HepG2 (cell line): Measurements from ENCODE around the gene JAK2. TPM values are rescaled to one million over a fixed set of nuclear protein-coding genes. Genes with fewer than 3 reads are reported as not detected.

Experiments
- ATAC-seq: fragments of 200-7000 bp; cut with Tn5 transposase; 3 replicates; pipeline ENCODE4 v1.9.1; 2020; ENCODE audit warnings: mild to moderate bottlenecking, moderate library complexity
- BruUV-seq: library from RNA; stranded (reverse); fragments of 400-500 nt; replicated peaks from 2 replicates; lab custom pipeline; 2021; lab: Mats Ljungman, UMichigan
- CTCF ChIA-PET: fragments of 300-600 bp; formaldehyde crosslinking; extraction: SDS; loops from one replicate; lab custom pipeline; 2021; ENCODE audit warnings: low total read pairs, inconsistent platforms, low intra/inter-chr PET ratio; lab: Yijun Ruan, JAX
- POLR2A ChIA-PET: fragments of 350-600 bp; sonication (Branson Sonifier 250); formaldehyde crosslinking; loops from one replicate; lab custom pipeline; 2020; ENCODE audit warnings: antibody characterized with exemption, inconsistent platforms; lab: Yijun Ruan, JAX
- DNase-seq: peaks from one replicate; pipeline ENCODE4 v3.0.0-alpha.2; 2015; ENCODE audit warnings: low spot score
- FAIRE-seq: peaks from 3 replicates; lab custom pipeline; 2011; peaks lifted over from hg19 to GRCh38; lab: Jason Lieb, UNC
- H2AFZ ChIP-seq: one replicate; pipeline ENCODE4 v1.6.1; 2011; ENCODE audit warnings: low read length, inconsistent platforms
- H3K27ac ChIP-seq: fragments of 300-600 bp; 3 replicates; pipeline ENCODE4 v1.8.0; 2011; ENCODE audit warnings: mixed run types, mild to moderate bottlenecking, mixed read lengths, low read length, inconsistent platforms; ENCODE audit not compliant: insufficient read depth; ENCODE audit errors: extremely low read length
- H3K27me3 ChIP-seq, 2 experiments: fragments of 200-600 bp in 1 of 2; 2 replicates in 1 of 2; 3 replicates in 1 of 2; pipeline versions ENCODE4 v1.6.0 to v1.8.0; 2011; ENCODE audit warnings: low read length in 2 of 2, mild to moderate bottlenecking in 2 of 2, moderate library complexity in 2 of 2, inconsistent platforms in 1 of 2; ENCODE audit not compliant: insufficient read depth in 2 of 2, control insufficient read depth in 1 of 2
- H3K36me3 ChIP-seq, 2 experiments: fragments of 200-600 bp in 1 of 2; replicated peaks in 1 of 2; 2 replicates in 1 of 2; 3 replicates in 1 of 2; pipeline versions ENCODE4 v1.5.1 to v1.8.0; 2011; ENCODE audit warnings: low read length in 2 of 2, inconsistent platforms in 1 of 2; ENCODE audit not compliant: insufficient read depth in 2 of 2, control insufficient read depth in 1 of 2
- H3K4me1 ChIP-seq: 2 replicates; pipeline ENCODE4 v1.5.1; 2012; ENCODE audit warnings: low read length, inconsistent platforms; ENCODE audit not compliant: insufficient read depth
- H3K4me2 ChIP-seq: 2 replicates; pipeline ENCODE4 v1.6.0; 2011; ENCODE audit warnings: low read depth, low read length, inconsistent platforms
- H3K4me3 ChIP-seq, 3 experiments: fragments of 200-600 bp in 1 of 3; sonication (generic), shearing (Covaris generic) in 1 of 3; replicated peaks in 1 of 3; 2 replicates each; pipeline ENCODE4 v1.5.1; 2011 to 2016; ENCODE audit warnings: low read length in 3 of 3, inconsistent platforms in 2 of 3, low read depth in 2 of 3, mild to moderate bottlenecking in 2 of 3, control low read depth in 1 of 3, mixed read lengths in 1 of 3; ENCODE audit not compliant: insufficient read depth in 1 of 3
- H3K79me2 ChIP-seq: one replicate; pipeline ENCODE4 v1.6.1; 2011; ENCODE audit warnings: low read length, inconsistent platforms; ENCODE audit not compliant: insufficient read depth
- H3K9ac ChIP-seq: 2 replicates; pipeline ENCODE4 v1.6.0; 2011; ENCODE audit warnings: mild to moderate bottlenecking, low read depth, low read length, inconsistent platforms; ENCODE audit not compliant: insufficient read depth
- H3K9me3 ChIP-seq: 2 replicates; pipeline ENCODE4 v1.5.1; 2012; ENCODE audit warnings: mild to moderate bottlenecking, low read length
- H4K20me1 ChIP-seq: 2 replicates; pipeline ENCODE4 v1.6.0; 2011; ENCODE audit warnings: inconsistent platforms, mild to moderate bottlenecking, low read length, moderate library complexity; ENCODE audit not compliant: insufficient read depth
- ASH2L ChIP-seq: fragments of 300-600, 200-600 bp; sonication (generic); IDR thresholded peaks from 2 replicates; pipeline ENCODE4 v1.7.0; 2017; ENCODE audit warnings: low read depth, mild to moderate bottlenecking, moderate library complexity, mixed read lengths, low read length; ENCODE audit not compliant: insufficient read length
- EED ChIP-seq: sonication (generic); formaldehyde crosslinking; IDR thresholded peaks from 2 replicates; pipeline ENCODE4 v1.5.0; 2020; ENCODE audit warnings: mild to moderate bottlenecking, missing genetic modification reagents
- ETS1 ChIP-seq: sonication (generic); formaldehyde crosslinking; IDR thresholded peaks from 2 replicates; pipeline ENCODE4 v1.4.0; 2020; ENCODE audit warnings: missing genetic modification reagents
- FOXA3 ChIP-seq: IDR thresholded peaks from 2 replicates; pipeline ENCODE4 v1.6.1; 2016; ENCODE audit warnings: missing genetic modification reagents, missing compliant biosample characterization
- HNRNPK ChIP-seq: fragments of 200-400 bp; formaldehyde crosslinking; IDR thresholded peaks from 2 replicates; pipeline ENCODE4 v1.6.1; 2018; ENCODE audit warnings: low read length, low read depth, moderate library complexity, mild to moderate bottlenecking; ENCODE audit not compliant: poor library complexity, severe bottlenecking
- HOXA5 ChIP-seq: sonication (generic); formaldehyde crosslinking; IDR thresholded peaks from 2 replicates; pipeline ENCODE4 v1.4.0; 2020; ENCODE audit warnings: missing genetic modification reagents
- MAZ ChIP-seq, 2 experiments: sonication (generic) in 1 of 2; formaldehyde crosslinking in 1 of 2; IDR thresholded peaks; 2 replicates each; pipeline versions ENCODE4 v1.5.0 to v1.6.1; 2012 to 2020; ENCODE audit warnings: low read depth in 2 of 2, mild to moderate bottlenecking in 2 of 2, borderline replicate concordance in 1 of 2, improper control_type of control experiment in 1 of 2, low read length in 1 of 2, missing genetic modification reagents in 1 of 2, moderate library complexity in 1 of 2
- NFATC3 ChIP-seq: sonication (generic); formaldehyde crosslinking; IDR thresholded peaks from 2 replicates; pipeline ENCODE4 v1.5.1; 2020; ENCODE audit warnings: mild to moderate bottlenecking, missing genetic modification reagents
- TARDBP ChIP-seq: sonication (generic); formaldehyde crosslinking; IDR thresholded peaks from 2 replicates; pipeline ENCODE4 v1.8.0; 2022; ENCODE audit warnings: mild to moderate bottlenecking, missing genetic modification reagents
- TBX2 ChIP-seq: sonication (generic); formaldehyde crosslinking; IDR thresholded peaks from 2 replicates; pipeline ENCODE4 v1.5.0; 2020; ENCODE audit warnings: missing genetic modification reagents, mild to moderate bottlenecking, borderline replicate concordance
- TSC22D2 ChIP-seq: sonication (generic); formaldehyde crosslinking; IDR thresholded peaks from 2 replicates; pipeline ENCODE4 v1.5.1; 2020; ENCODE audit warnings: missing genetic modification reagents, mild to moderate bottlenecking, borderline replicate concordance
- ZBTB42 ChIP-seq: sonication (generic); formaldehyde crosslinking; IDR thresholded peaks from 2 replicates; pipeline ENCODE4 v1.5.0; 2020; ENCODE audit warnings: mild to moderate bottlenecking, missing genetic modification reagents
- ZNF20 ChIP-seq: sonication (generic); formaldehyde crosslinking; IDR thresholded peaks from 2 replicates; pipeline ENCODE4 v1.4.0; 2020; ENCODE audit warnings: mild to moderate bottlenecking, moderate library complexity, missing genetic modification reagents
- ZNF333 ChIP-seq: sonication (generic); formaldehyde crosslinking; IDR thresholded peaks from 2 replicates; pipeline ENCODE4 v1.4.0; 2020; ENCODE audit warnings: mild to moderate bottlenecking, missing genetic modification reagents, borderline replicate concordance
- ZNF350 ChIP-seq: sonication (generic); formaldehyde crosslinking; IDR thresholded peaks from 2 replicates; pipeline ENCODE4 v1.4.0; 2020; ENCODE audit warnings: mild to moderate bottlenecking, low read depth, missing genetic modification reagents, borderline replicate concordance
- ZNF549 ChIP-seq: sonication (generic); formaldehyde crosslinking; IDR thresholded peaks from 2 replicates; pipeline ENCODE4 v1.5.0; 2020; ENCODE audit warnings: missing genetic modification reagents
- ZNF749 ChIP-seq: sonication (generic); formaldehyde crosslinking; IDR thresholded peaks from 2 replicates; pipeline ENCODE4 v1.8.0; 2022; ENCODE audit warnings: mild to moderate bottlenecking, missing genetic modification reagents, moderate library complexity, borderline replicate concordance
- WGBS: methylation state at CpG from one replicate; pipeline ENCODE4 v1.1.6; 2017; ENCODE audit warnings: low lambda C conversion rate; 5-methylcytosine and 5-hydroxymethylcytosine counted together
- in situ Hi-C: cut with HindIII; loops from 2 replicates; pipeline ENCODE4 v1.10.0; 2017; ENCODE audit warnings: low pct_unique_long_range_greater_than_20kb; ENCODE audit not compliant: extremely low pct_ligation_motif_present
- intact Hi-C: fragments of 100-400 bp; cut with micrococcal nuclease; formaldehyde crosslinking; loops from one replicate; pipeline ENCODE4 v1.10.0; 2022; ENCODE audit not compliant: unreplicated experiment
- polyA plus RNA-seq, 8 experiments: library from polyadenylated mRNA; depleted of rRNA in 3 of 8; stranded (reverse) in 7 of 8; unstranded in 1 of 8; fragments of >200 nt; fragmentation: Illumina TruSeq in 4 of 8; extraction: Trizol in 4 of 8; gene quantifications; 2 replicates each; pipeline versions ENCODE4 v1.2.1 to v1.2.3, GENCODE V29; 2011 to 2016; ENCODE audit warnings: low read depth in 4 of 8, missing spikeins in 1 of 8, mixed read lengths in 1 of 8; ENCODE audit not compliant: insufficient read depth in 1 of 8
- total RNA-seq, 5 experiments: library from RNA; depleted of rRNA; stranded (reverse); fragments of >200 nt; fragmentation: Illumina TruSeq; extraction: Trizol; gene quantifications; 2 replicates each; pipeline ENCODE4 v1.2.3, GENCODE V29; 2016; ENCODE audit warnings: low read depth in 1 of 5
- TF ChIP-seq, protein P1 (sequence below): sonication (generic); formaldehyde crosslinking; IDR thresholded peaks from 2 replicates; pipeline ENCODE4 v1.5.0; 2020; ENCODE audit warnings: mild to moderate bottlenecking, missing genetic modification reagents

Gene JAK2
- total and polyA plus RNA-seq, 2 of the 13 experiments (the other 11 are each of a cell fraction or from before 2014, with no cell fraction given), result 1.1 to 4.1 TPM

DNA sequence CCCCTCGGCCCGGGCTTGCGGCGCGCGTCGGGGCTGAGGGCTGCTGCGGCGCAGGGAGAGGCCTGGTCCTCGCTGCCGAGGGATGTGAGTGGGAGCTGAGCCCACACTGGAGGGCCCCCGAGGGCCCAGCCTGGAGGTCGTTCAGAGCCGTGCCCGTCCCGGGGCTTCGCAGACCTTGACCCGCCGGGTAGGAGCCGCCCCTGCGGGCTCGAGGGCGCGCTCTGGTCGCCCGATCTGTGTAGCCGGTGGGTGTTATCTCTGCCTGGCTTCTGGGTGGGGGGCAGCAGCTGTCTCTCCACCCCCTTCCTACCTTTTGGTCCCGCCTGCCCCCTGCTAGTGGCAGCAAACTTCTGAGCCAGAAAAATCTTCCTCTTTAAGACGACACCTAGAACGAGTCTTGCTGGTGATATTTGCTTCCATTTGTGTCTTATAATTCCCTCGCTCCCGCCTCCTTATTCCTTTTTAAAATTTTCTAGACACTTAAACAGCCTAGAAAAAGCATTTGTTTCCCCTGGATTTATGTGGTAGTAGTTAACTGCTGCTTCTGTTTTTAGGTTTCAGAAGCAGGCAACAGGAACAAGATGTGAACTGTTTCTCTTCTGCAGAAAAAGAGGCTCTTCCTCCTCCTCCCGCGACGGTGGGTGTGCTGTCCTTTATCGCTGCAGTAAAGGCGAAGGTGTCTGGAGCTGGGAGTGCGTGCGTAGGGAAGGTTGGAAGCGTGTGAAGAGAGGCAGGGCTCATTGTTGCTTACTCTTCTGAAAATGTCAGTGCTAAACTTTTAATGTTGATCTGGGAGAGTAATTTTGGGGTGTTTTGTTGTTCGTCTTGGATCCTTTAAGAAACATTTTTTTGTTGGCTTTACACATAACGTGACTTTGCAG, 554 bp downstream of the JAK2 start:
- Histone ChIP-seq H3K27ac (peak overlapping the region; percentile 91), H3K4me3 (peak overlapping the region; percentile 67 to 85 (median 81)), H3K79me2 (no peaks in the 10 kb centered on the region), H3K36me3 (no peaks in the 10 kb centered on the region), H3K9ac (peak overlapping the region; percentile 83), H3K27me3 (no peaks in the 10 kb centered on the region), H3K4me1 (peaks cover 43% of the 10 kb centered on the region), H2AFZ (peak overlapping the region; percentile 28), H3K4me2 (peak overlapping the region; percentile 88), H3K9me3 (no peaks in the 10 kb centered on the region), H4K20me1 (no peaks in the 10 kb centered on the region)
- TSS peak; percentile 46 for BruUV-seq
- ATAC-seq (peak; percentile 52), DNase-seq (no peak), FAIRE-seq (peak; percentile 26)
- WGBS, result 8% methylated on average over 15 of the region's 42 CpGs
- intact Hi-C loops, result loop anchor here (1.0 to 10.0 kb wide), 5 partner anchors 123 to 619 kb away; partner anchors contain the start of gene PLGRKT
- in situ Hi-C loops, result loop anchor here (5.0 to 25.0 kb wide), 3 partner anchors 228 to 452 kb away; partner anchors contain the start of gene PLGRKT
- ChIA-PET POLR2A (interaction anchor here (0.9 to 2.3 kb wide), 7 partner anchors 9 to 1023 kb away, joined by 3 to 17 read pairs (median 7); partner anchors contain the start of gene AK3), CTCF (interaction anchor here (1.0 kb wide), 1 partner anchor 227 kb away, joined by 3 read pairs; no protein-coding TSS in a partner anchor)
- TF ChIP-seq ZNF350 (0 out of 2 replicates have a peak, but pooled peaks have one; percentile 13), NFATC3 (CRISPR knock-in tag) (no peak), TSC22D2 (CRISPR knock-in tag) (0 out of 2 replicates have a peak, but pooled peaks have one; percentile 9), FOXA3 (CRISPR knock-in tag) (no peak), ETS1 (peak; percentile 21; the same call in 1 of the 2 replicates), EED (0 out of 2 replicates have a peak, but pooled peaks have one; percentile 25), HNRNPK (peak; percentile 22), ZNF549 (CRISPR knock-in tag) (0 out of 2 replicates have a peak, but pooled peaks have one; percentile 6), MAZ (IDR thresholded peaks at IDR 0.05; ENCODE audit: borderline replicate concordance, low read depth, low read length) (no peak), MAZ (CRISPR knock-in tag; IDR thresholded peaks at IDR 0.05; ENCODE audit: low read depth) (peak; percentile 32; the same call in 1 of the 2 replicates), TBX2 (CRISPR knock-in tag) (peak; percentile 36), ZNF749 (CRISPR knock-in tag) (0 out of 2 replicates have a peak, but pooled peaks have one; percentile 10), TARDBP (CRISPR knock-in tag) (no peak), ZNF20 (CRISPR knock-in tag) (no peak), ZNF333 (no peak), ASH2L (peak; percentile 1), HOXA5 (CRISPR knock-in tag) (0 out of 2 replicates have a peak, but pooled peaks have one; percentile 6), ZBTB42 (CRISPR knock-in tag) (0 out of 2 replicates have a peak, but pooled peaks have one; percentile 0)
- TF ChIP-seq, protein P1, sequence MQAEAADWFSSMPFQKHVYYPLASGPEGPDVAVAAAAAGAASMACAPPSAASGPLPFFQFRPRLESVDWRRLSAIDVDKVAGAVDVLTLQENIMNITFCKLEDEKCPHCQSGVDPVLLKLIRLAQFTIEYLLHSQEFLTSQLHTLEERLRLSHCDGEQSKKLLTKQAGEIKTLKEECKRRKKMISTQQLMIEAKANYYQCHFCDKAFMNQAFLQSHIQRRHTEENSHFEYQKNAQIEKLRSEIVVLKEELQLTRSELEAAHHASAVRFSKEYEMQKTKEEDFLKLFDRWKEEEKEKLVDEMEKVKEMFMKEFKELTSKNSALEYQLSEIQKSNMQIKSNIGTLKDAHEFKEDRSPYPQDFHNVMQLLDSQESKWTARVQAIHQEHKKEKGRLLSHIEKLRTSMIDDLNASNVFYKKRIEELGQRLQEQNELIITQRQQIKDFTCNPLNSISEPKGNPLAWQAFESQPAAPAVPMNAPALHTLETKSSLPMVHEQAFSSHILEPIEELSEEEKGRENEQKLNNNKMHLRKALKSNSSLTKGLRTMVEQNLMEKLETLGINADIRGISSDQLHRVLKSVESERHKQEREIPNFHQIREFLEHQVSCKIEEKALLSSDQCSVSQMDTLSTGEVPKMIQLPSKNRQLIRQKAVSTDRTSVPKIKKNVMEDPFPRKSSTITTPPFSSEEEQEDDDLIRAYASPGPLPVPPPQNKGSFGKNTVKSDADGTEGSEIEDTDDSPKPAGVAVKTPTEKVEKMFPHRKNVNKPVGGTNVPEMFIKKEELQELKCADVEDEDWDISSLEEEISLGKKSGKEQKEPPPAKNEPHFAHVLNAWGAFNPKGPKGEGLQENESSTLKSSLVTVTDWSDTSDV (CRISPR knock-in tag), result peak; percentile 39; the same call in 1 of the 2 replicates
